WI38 (cell line): Measurements from ENCODE around the gene GGNBP2.
A peak's percentile ranks its signal among the peaks of the same experiment; 100 is the strongest.

ENCODE experiments used
- H3K4me3 ChIP-seq: 2 replicates; pipeline ENCODE4 v1.5.1; 2011; ENCODE audit warnings: low read depth, mild to moderate bottlenecking, control low read depth, low read length
- CTCF ChIP-seq: IDR thresholded peaks from 2 replicates; pipeline ENCODE4 v1.5.1; 2012; ENCODE audit warnings: low read depth, mild to moderate bottlenecking, control low read depth, low read length

Gene GGNBP2

GRCh38 chr17:36533935-36534839, 10.5 kb upstream of the GGNBP2 start:
- H3K4me3 ChIP-seq, result peak overlapping the region; percentile 83
- peak; percentile 49 for TF ChIP-seq CTCF

- TF ChIP-seq CTCF, result no peak
- H3K4me3 ChIP-seq, result peak within 1 kb of the TSS; percentile 83
Observed at GRCh38 chr17:36534840-36535668, 9.7 kb upstream of the GGNBP2 start, which contains the start of the genes MYO19 and PIGW. Gene MYO19, minus strand, starts transcription at chr17:36534868. Its CDS starts 2,330 bp downstream, at chr17:36532538. Gene PIGW, plus strand, starts transcription at chr17:36534987. Its CDS starts 2,115 bp downstream, at chr17:36537102.

- TF ChIP-seq CTCF, result no peak
- H3K4me3 ChIP-seq, result peak overlapping the region; percentile 83
Observed at GRCh38 chr17:36535669-36536081, 9.0 kb upstream of the GGNBP2 start.

- TF ChIP-seq CTCF, result no peak
- no peak overlapping the region for H3K4me3 ChIP-seq
Observed at GRCh38 chr17:36540696-36541095, 4.0 kb upstream of the GGNBP2 start.

GRCh38 chr17:36542755-36543154, 2.0 kb upstream of the GGNBP2 start:
- no peak overlapping the region for H3K4me3 ChIP-seq
- no peak for TF ChIP-seq CTCF

- no peak for TF ChIP-seq CTCF
- H3K4me3 ChIP-seq, result peak overlapping the region; percentile 97
Observed at GRCh38 chr17:36544044-36544306, 744 bp upstream of the GGNBP2 start.

- TF ChIP-seq CTCF, result no peak
- peak overlapping the region; percentile 97 for H3K4me3 ChIP-seq
Observed at GRCh38 chr17:36545077-36545464, 352 bp downstream of the GGNBP2 start.
